Bone marrow (tissue), 2 donors: Measurements from ENCODE around the gene RYR2.
"Not testable (repeated sequence)": the region's sequence is repeated elsewhere in the genome, so short reads cannot be mapped to it uniquely, and the experiment has no call there.

Source experiments
- DNase-seq, 2 donors: peaks; one replicate each; lab custom pipeline; 2025; lab: John Stamatoyannopoulos, UW

Gene RYR2

DNA sequence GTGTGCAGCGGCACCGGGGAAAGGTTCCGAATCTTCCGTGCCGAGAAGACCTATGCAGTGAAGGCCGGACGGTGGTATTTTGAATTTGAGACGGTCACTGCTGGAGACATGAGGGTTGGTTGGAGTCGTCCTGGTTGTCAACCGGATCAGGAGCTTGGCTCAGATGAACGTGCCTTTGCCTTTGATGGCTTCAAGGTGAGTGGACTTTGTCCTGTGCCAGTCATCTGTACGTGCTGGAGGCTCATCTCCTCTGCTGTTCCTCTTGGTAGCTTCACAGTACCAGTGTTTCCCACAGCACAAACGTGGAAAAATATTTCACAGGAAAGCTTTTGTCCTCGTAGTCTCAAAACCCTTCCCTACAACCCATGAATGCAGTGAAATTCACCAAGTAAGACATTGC is 524.6 kb downstream of the RYR2 start:
- DNase-seq: no peak

DNA sequence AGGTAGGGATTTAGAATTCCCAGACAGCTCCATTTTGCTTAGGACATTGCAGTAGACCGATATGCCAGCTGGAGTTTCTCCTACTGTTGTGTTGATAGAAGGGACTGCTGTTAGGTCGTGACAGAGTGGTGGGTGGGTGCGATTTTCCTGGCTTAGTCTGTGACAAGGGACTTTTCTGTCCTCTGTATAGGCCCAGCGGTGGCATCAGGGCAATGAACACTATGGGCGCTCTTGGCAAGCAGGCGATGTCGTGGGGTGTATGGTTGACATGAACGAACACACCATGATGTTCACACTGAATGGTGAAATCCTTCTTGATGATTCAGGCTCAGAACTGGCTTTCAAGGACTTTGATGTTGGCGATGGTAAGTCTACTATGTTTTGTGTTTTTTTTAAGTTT is 527.0 kb downstream of the RYR2 start:
- DNase-seq: no peak

DNA sequence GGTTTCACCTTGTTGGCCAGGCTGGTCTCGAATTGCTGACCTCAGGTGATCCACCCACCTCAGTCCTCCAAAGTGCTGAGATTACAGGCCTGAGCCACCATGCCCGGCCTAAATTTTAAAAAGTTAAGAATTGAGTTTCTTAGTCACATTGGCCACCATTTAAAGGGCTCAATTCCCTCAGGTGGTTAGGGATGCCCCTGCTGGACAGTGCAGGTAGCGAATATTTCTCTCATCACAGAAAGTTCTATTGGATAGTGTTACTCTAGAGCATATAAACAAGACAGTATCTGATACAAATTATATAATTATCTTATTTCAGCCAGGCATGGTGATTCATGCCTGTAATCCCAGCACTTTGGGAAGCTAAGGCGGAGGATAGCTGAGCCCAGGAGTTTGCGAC is 528.5 kb downstream of the RYR2 start:
- no peak for DNase-seq

DNA sequence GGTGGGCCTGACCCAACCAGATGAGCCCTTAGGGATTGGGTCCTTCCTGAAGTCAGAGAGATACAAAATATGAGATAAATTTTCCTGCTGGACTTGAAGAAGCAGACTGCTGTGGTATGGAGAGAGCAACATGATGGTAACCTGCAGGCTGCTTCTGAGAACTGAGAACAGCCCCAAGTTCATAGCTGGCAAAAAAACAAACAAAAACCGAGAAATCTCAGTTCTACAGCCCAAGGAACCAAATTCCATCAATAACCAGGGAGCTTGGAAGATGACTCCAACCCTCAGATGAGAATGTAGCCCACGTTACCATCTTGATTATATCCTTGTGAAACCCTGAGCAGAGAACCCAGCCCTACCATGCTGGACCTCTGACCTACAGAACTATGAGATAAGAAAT is 532.6 kb downstream of the RYR2 start:
- DNase-seq: no peak

DNA sequence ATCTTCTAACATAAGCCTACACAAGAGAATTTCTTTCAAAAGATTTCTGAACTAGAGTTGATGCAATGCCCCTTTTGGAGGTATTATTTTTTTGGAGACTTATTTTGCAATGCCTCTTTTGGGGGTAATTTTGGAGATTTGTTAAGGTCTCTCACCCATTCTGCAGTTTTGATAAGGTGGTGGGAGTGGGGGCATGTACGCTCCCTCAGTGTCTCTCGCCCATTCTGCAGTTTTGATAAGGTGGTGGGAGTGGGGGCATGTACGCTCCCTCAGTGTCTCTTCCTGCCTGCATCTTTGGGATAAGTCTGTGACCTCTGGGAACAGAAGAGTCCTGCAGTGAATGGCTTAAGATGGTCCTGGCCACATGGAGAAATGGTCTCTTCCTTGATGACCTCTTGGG is 536.6 kb downstream of the RYR2 start:
- no peak for DNase-seq

DNA sequence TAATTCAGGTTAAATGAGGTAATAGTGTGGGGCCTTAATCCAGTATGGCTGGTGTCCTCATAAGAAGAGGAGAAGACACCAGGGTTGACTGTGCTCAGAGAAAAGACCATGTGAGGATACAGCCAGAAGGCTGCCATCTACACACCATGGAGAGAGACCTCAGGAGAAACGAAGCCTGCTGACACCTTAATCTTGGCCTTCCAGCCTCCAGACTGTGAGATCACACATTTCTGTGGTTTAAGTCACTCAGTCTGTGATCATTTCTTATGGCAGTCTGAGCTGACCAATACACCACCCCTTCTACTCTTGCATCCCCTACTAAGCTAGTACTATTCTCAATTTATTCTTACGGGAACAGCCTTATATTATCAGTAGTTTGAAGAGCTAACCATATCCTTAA is 538.7 kb downstream of the RYR2 start:
- no peak for DNase-seq

DNA sequence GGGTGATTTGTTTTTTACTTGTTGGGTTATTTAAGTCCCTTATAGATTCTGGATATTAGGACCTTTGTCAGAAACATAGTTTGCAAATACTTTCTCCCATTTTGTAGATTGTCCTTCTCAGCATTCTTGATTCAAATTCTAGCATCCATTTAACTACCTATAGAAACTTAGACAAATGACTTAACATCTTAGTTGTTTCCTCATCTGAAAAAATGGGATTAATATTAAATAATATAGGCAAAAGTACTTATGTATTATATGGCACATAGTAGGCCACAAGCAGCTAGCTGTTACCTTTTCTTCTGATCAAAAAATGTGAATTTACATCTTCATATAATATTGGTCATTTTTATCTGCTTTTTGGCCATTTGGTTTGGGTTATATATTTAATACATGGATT is 541.3 kb downstream of the RYR2 start:
- DNase-seq: no peak

DNA sequence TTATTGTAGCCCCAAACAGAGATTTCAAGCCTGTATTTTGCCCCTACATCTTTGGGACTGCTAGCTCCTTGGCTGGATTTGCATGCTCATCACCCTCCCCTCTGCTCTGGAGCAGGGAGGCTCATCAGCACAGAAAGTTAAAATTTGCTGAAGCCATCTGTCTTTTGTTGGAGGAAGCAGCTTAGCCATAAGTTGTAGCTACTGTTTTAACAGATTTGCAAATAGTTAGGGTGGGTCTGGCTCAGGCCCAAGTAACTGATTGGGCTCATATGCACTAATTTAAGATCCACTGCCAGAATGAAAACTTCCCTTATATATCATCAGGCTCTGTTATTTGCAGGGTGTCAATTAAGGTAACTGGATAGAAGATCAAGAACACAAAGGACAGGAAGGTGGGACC is 541.8 kb downstream of the RYR2 start:
- DNase-seq: no peak

DNA sequence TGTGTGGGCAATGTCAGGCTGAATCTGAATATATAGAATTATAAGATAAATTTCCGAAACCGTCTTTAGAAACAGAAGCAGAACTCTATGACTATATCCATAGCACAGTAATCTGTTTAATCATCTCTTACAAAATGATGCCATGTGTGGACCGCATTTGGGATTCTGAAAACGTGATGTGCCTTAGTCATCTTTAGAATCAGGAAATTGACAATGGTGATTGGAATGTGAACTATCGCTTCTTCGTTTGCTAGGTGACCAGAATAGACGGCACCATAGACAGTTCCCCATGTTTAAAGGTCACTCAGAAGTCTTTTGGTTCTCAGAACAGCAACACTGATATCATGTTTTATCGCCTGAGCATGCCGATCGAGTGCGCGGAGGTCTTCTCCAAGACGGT is 548.4 kb downstream of the RYR2 start:
- no peak for DNase-seq

DNA sequence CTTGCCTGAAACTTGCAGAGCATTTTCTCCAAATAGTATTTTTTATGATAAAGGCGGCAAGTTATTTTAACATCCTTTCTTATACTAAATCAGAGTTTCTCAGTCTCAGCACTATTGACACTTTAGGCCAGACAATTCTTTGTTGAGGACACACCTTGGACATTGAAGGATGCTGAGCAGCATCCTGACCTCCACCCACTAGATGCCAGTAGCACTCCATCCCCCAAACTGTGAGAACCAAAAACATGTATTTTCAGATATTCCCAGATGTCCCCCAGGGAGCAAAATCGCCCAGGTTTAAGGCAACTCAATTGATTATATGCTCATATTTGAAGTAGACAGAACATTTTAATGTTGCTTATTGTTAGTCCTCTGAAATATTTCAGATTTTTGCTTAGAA is 549.4 kb downstream of the RYR2 start:
- DNase-seq: no peak

DNA sequence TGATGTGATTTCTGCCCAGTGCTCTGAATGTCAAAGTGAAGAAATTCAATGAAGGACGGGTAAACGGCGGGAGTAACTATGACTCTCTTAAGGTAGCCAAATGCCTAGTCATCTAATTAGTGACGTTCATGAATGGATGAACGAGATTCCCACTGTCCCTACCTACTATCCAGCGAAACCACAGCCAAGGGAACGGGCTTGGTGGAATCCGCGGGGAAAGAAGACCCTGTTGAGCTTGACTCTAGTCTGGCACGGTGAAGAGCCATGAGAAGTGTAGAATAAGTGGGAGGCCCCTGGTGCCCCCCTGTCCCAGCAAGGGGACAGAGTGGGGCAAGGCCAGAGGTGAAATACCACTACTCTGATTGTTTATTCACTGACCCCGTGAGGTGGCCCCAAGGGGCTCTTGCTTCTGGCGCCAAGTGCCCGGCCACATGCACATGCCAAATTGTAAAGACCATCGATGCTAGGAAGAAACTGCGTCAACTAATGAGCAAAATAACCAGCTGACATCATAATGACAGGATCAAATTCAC is 561.1 kb downstream of the RYR2 start:
- not testable (repeated sequence) for DNase-seq

DNA sequence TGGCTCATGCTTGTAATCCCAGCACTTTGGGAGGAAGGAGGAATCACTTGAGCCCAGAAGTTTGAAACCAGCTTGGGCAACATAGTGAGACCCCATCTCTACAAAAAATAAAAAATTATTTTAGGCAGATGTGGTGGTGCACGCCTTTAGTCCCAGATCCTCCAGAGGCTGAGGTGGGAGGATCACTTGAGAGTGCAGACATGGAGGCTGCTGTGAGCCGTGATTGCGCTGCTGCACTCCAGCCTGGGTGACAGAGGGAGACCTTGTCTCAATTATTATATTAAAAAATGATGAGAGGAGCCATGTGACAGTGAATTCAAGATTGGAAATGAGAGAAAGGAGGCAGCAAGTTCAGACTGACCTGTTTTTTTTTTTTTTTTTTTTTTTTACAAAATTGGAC is 566.4 kb downstream of the RYR2 start:
- DNase-seq: no peak

DNA sequence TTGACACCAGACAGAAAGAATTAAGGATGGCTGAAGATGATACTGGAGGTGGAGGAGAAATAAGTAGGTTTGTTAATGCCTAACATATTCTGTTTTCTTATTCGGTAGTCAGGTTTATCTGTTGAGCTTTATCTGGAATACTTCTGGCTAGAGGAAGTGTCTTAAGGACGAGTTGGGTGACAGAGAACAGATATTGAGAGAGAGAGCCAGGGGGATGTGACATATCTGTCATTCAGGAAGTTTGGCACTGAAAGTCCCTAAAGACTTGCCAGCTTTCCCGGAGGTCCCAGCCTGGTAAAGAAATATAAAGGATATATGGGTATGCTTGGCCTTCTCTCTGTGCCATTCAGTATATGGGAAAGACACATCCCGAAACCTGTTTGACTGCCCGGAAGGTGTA is 568.2 kb downstream of the RYR2 start:
- no peak for DNase-seq

DNA sequence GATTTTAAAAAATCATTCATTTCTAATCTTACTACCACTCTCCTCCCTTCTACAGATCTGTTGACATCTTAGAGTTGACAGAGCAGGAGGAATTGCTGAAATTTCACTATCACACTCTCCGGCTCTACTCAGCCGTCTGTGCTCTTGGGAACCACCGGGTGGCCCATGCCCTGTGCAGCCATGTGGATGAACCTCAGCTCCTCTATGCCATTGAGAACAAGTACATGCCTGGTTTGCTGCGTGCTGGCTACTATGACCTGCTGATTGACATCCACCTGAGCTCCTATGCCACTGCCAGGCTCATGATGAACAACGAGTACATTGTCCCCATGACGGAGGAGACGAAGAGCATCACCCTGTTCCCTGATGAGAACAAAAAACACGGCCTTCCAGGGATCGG is 572.0 kb downstream of the RYR2 start:
- DNase-seq: no peak

DNA sequence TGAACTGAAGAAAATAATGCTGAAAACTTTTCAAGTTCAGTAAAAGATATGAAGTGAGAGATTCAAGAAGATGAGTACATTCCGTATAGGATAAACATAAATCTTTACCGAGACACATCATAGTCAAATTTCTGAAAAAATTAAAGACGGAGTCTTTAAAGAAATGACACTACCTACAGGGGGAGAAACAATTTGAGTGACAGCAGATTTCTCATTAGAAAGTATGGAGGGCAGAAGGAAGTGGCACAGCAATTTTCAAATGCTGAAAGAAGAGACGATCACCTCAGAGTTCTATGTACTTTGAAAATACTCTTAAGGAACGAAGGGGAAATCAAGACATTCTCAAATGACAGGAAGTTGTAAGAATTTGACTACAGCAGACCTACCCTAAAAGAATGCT is 577.6 kb downstream of the RYR2 start:
- DNase-seq: no peak

DNA sequence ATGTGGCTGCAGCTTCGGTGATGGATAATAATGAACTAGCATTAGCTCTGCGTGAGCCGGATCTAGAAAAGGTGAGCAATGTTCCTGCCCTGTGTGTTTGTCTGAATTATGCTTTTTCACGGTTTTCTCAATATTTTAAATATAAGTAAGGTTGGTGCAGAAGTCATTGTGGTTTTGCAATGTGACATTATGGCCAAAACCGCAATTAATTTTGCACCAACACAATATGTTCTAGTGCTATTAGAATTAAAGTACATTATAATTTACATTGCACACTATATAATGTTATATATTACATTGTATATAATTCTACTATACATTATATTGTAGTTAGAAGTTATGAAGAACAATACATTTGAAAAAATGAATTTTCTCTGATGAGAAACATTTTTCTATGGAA is 592.9 kb downstream of the RYR2 start:
- no peak for DNase-seq

DNA sequence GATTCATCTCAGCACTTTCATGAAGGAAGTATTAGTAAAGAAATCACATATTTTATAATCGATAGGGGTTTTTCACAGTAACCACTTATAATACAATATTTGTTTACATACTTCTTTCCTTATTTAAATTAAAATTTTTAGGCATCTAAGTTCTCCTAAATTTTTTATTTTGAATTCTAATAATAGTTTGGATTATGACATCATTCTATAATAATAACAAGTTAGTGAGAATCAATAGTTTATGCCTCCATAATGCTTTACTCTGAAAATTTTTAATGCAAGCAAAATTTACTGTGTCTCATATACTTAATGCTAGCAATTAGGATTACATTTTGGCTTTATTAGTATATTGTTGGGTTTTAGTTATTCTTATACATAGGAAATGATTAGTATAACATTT is 596.6 kb downstream of the RYR2 start:
- no peak for DNase-seq

DNA sequence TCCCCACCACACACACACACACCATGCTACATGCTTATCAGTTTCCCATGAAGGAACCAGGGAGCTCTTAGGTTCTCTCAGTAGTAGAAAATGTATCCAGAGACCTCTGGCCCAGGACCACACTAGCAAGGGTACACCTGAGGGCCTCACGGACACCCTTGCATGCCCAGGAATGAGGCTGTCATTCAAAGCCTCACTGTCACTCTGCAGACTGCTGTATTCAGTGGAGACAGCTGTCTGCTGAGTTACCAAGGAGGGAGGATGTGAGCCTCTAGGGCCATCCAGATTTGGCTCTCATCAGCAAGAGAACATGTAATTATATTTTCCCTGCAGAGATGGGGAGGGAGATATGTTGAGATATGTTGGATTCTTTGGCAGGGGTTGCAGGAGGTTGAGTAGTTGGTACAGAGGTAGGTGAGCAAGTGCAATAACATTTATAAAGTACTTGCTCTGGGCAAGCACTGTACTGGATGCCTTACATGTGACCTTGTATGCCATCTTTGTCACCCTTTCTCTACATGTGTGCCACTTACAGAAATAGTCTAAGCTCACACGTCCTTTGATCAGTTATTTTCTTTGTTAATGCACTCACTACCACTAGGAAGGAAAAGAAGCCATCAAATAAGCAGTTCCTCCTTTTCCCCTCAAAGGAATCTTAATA is 598.2 kb downstream of the RYR2 start:
- DNase-seq: no peak

DNA sequence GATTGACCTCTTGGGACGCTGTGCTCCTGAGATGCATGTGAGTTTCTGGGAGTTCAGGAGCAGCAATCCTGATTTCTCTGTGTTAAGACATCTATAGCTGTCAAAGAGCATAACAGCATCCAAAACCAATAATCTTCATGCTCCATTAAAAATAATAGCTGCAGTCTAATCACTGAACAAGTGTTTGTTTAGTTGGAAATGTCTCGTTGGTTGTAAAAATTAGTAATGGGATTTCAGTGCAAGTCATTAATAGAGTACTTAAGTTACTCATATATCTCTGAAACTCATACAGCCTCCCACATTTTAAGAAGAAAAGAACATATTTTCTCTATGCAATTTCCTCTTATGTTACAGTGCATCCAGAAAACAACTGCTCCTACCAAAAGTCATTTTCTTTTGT is 599.0 kb downstream of the RYR2 start:
- DNase-seq: no peak

DNA sequence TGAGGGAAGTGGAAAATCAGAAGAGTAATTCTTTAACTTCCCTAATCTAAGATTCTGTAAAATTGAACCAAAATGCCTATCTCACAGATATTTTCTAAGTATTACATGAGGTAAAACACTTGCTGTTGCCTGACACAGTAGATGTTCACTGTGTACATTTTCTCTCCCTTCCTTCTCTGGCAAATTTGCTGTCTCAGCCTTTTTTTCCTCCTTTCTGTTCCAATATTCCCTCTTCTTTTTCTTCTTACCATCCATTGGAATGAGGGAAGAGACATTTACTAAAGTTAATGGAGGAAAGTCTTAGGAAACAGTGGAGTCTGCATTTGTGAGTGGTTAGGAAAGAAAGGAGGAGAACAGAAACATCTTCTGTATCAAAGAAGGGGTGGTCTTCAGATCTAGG is 608.8 kb downstream of the RYR2 start:
- DNase-seq: no peak

DNA sequence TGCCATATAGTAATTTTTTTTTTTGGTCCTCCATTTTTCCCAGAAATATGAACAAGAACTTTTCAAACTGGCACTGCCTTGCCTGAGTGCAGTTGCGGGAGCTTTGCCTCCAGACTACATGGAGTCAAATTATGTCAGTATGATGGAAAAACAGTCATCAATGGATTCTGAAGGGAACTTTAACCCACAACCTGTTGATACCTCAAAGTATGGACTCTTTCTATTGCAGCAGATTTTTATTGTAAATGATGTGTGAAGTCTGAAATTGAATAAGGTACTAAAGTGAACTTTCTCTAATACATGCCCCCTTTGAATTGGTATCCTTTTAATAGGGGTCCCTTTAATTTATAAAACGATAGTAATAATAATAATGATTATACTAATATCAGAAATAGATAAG is 613.8 kb downstream of the RYR2 start:
- no peak for DNase-seq

DNA sequence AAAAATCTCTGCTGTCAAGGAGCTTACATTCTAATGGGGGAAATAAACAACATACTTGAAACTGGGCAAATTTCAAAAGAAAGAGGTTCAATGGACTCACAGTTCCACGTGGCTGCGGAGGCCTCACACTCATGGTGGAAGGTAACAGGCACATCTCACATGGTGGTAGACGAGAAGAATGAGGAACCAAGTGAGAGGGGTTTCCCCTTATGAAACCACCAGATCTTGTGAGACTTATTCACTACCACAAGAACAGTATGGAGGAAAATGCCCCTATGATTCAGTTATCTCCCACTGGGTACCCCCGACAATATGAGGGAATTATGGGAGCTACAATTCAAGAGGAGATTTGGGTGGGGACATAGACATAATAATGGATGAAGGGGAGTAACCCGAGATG is 622.4 kb downstream of the RYR2 start:
- DNase-seq: no peak

DNA sequence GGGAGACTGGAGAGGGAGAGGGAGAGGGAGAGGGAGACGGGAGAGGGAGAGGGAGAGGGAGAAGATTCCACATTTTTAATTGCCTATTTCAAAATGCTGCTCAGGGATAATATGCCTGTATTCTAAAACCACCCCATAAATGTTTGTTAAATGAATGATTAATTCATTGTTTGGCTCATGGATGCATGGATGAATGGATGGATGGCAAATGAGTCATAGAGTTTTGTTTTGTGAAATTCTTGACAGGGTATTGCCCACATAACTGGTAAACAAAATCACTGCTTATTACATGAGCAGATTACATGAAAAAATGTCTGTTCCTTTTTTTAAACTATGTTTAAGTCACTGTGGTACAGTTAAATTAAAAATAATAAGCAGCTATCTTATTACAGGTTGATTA is 628.3 kb downstream of the RYR2 start:
- no peak for DNase-seq

DNA sequence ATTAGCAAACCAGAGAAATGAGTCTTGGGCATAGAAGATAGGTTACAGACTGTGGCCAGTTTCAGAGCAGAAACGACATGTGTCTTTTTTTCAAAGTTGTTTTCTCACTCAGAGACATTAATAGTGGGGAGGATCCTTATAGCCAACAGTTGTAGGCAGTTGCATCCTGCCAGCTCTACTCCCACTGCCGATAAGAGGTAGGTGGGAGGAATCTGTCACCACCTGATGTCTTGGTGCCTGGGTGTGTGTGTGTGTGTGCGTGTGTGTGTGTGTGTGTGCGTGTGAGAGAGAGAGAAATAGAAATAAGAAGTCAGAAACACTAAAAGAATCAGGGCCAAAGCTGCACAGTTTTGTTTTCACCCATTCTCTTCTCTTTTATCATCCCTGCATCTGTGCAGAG is 629.3 kb downstream of the RYR2 start:
- no peak for DNase-seq

DNA sequence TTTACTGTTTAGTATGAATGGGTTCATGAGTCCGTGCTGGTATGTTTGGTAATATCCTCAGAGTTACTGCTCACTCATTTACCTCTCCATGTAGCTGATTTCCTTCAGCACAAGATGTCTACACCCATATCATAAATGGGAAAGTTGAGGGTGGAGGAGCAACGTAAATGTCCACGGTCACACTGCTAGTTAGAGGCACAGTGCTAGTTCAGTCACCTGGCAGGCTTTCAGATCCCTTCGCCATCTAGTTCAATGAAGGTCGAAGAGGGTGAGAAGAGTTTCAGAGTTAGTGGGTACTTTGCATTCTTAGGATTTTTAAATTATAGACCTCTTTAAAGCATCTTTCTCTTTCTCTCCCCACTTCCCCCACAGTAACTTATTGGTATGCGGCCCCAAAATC is 630.0 kb downstream of the RYR2 start:
- DNase-seq: no peak
